Mesenteric fat pad (tissue), 1 donor: ENCODE measurements around the gene GKN1. TPM values are rescaled to one million over a fixed set of nuclear protein-coding genes. Genes with fewer than 3 reads are reported as not detected.
"Not testable (repeated sequence)": the region's sequence is repeated elsewhere in the genome, so short reads cannot be mapped to it uniquely, and the experiment has no call there.

Experiments
- DNase-seq: peaks from one replicate; pipeline ENCODE4 v3.0.0-alpha.2; 2020; ENCODE audit warnings: low spot score
- long read RNA-seq: library from polyadenylated mRNA; unstranded; transcript quantifications from one replicate; pipeline ENCODE4 v2.0.0, GENCODE V29; 2020
- total RNA-seq: library from RNA; stranded (reverse); fragmentation: NEBNext Ultra II Directional; extraction: Animal tissue kit (Norgen Biotek cat#: 25700); gene quantifications from one replicate; pipeline ENCODE4 v1.2.1, GENCODE V29; 2021
- donor health status: DM: yes; HTN: yes; CAD: no.

The GKN1 gene, protein sequence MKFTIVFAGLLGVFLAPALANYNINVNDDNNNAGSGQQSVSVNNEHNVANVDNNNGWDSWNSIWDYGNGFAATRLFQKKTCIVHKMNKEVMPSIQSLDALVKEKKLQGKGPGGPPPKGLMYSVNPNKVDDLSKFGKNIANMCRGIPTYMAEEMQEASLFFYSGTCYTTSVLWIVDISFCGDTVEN
- not detected for total RNA-seq
- long read RNA-seq: 0 reads

DNA sequence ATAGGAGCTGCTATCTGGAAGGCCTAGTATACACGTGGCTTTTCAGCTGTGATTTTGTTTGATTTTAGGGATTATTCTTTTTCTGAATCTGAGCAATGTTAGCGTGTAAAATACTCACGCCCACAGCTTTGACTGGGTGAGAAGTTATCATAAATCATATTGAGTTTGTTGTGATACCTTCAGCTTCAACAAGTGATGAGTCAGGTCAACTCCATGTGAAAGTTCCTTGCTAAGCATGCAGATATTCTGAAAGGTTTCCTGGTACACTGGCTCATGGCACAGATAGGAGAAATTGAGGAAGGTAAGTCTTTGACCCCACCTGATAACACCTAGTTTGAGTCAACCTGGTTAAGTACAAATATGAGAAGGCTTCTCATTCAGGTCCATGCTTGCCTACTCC lies at the start of gene GKN1:
TSS of gene GKN1 (plus strand) at position 386 of the 400 bp plus-strand sequence. CDS start 42 bp downstream, outside the sequence.
- no peak for DNase-seq

DNA sequence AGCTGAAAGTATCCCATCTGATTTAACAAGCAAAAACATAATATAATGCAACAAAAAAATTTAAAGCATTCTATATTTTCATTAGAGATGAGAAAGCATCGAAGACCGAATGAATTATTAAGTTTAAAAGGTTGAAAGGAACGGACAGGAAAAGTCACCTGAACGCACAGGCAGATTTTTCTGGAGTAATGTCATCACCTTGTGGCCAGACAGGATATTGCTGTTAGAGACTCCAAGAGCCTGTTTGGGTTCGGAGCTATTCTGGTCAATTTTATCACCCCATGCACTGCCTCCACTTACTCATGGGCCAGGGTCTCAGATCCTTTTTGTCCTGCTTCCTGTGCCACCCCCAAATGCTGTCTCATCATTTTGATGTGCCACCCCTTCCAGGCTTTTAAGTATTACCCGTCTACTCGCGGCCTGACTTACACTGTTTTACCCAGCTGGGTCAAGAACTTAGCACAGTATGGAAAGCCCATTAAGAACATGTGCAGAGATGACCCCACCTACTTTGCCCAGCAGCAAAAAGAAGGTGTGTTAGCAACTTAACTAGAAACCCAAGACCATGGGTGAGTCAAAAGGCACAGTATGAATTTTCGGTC lies 49.0 kb upstream of the GKN1 start:
- DNase-seq: no peak

DNA sequence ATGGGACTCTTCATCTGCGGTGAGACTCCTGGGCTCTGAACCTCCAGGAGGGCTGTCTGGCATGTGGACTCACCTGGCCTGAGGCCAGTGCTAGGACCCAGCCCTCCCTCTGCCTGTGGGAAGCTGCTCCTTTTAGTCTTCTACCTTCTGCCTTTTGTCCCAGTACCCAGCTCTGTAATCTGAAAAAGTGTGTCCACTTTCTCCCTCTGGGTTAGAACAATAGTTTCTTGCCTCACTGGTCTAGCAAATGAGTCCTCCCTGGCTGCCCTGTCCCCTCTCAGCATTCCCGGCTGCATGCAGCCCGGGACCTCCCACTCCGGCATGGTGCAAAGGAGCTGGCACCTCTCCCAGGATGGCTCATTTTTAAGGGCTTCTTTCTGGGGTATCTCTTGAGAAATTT lies 47.6 kb upstream of the GKN1 start:
- no peak for DNase-seq

DNA sequence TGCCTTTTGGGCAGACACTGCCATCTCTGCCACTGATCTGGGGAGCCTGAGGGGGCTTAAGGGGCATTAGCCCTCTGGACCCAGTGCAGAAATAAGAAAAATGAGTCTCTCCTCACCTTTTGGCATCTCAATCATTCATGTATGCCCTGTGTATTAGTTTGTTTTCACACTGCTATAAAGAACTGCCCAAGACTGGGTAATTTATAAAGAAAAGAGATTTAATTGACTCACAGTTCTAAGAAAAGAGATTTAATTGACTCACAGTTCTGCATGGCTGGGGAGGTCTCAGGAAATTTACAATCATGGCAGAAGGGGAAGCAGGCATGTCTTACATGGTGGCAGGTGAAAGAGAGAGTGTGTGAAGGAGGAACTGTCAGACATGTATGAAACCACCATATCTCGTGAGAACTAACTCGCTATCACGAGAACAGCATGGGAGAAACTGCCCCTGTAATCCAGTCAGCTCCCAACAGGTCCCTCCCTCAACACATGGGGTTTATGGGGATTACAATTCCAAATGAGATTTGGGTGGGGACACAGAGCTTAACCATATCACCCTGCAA lies 43.2 kb upstream of the GKN1 start:
- no peak for DNase-seq

DNA sequence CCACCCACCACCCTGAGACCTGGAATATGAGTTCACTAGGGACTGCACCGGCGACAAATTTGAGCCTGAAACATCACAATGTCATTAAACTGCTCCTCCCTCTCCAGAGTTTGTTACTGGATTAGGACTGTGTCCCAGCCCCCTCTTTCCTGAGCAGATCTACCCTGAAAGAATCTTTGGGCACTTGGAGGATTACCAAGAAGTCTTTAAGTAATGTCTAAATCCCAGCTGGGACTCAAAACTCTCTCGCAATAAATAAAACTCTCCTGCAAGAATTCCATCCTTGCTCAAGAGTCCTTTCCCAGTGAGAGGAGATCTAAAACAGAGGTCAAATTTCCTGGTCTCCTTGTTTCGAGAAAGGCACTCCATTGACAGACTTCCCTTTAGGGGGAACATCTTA lies 42.6 kb upstream of the GKN1 start:
- DNase-seq: no peak

DNA sequence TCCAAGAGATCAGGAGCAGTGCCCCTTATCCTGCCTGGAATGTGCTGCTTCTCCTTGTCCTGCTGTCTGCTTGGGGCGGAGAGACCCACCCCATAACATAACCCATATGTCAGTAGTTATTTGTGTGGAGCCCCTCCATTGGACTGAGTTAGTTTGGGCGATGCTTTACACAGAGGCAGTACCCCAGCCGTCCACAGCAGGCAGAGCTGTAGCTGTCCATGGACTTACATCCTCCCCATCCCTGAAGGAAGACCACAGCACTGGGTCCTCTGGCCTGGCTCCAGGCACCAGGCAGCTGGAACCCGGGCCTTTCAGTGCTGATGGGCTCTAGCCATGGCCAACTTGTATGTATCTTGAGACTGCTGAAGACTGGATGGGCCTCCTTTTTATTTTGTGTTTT lies 42.0 kb upstream of the GKN1 start:
- DNase-seq: no peak

DNA sequence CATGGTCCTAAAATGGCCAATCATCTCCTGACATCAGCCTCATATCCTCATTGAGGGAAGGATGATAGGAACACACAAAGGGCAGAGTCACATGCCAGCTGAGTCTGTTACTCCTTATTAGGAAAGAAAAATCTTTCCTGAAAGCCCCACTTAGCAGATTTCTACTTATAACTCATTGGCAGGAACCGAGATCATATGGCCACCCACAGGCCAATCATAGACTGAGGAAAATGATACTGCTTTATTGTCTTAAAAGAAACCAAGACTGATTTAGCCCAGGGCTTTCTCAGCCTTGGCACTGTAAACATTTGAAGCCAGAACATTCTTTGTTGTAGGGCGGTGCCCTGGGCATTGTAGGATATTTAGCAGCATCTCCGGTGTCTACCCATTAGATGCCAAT lies 40.4 kb upstream of the GKN1 start:
- no peak for DNase-seq

DNA sequence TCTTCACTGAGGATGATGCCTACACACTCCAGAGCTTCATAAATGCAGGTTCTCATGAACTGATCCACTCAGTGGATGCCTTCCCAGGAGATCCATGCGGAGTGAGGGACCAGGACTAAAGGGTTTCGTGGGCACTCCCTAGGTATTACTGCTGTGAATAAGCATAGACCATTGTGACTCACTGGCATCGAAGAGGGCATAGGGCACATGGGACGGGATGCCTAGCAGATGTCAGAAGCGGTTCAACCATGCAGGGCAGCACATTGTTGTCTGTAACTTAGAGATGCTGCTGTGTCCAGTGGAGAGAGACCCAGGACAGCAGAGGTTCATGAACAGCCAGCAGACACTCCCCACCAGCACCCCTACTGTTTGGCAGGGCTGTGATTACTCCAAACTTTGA lies 39.0 kb upstream of the GKN1 start:
- no peak for DNase-seq

DNA sequence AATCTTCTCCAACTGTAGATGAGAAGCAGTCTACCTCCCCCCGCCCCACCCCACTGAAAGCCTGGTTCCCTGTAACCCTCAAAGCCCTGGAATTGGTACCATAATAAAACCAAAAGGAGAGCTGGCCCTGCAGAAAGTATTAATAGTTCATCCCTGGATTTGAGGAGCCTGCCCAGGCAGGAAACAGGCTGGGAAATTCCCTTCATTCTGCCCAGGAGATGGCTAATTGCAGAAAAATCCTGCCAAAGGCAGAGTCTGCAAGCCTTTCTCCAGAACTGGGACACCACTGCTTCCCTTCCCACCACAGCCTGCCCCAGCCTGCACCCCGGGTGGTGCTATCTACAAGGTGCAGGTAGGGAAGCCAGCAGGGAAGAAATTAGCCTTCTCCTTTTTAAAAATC lies 38.0 kb upstream of the GKN1 start:
- no peak for DNase-seq

DNA sequence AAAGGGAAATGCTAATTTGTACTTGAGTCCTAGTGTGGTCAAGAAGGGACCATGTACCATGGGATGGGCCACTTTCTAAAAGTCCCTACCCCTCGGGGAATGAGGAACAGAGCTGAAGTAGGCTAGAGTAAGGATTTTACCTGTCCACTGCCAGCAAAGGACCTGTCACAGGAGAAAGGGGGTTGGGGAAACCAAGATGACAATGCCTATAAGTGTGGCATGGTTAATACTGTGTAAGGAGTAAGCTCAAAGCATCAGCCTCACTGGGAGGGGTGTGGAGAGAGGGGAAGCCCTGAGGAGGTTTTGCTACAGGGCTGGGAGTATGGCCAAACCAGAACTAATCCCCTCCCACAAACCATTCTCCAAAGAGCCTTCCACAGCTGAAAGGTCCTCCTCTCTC lies 37.5 kb upstream of the GKN1 start:
- no peak for DNase-seq

DNA sequence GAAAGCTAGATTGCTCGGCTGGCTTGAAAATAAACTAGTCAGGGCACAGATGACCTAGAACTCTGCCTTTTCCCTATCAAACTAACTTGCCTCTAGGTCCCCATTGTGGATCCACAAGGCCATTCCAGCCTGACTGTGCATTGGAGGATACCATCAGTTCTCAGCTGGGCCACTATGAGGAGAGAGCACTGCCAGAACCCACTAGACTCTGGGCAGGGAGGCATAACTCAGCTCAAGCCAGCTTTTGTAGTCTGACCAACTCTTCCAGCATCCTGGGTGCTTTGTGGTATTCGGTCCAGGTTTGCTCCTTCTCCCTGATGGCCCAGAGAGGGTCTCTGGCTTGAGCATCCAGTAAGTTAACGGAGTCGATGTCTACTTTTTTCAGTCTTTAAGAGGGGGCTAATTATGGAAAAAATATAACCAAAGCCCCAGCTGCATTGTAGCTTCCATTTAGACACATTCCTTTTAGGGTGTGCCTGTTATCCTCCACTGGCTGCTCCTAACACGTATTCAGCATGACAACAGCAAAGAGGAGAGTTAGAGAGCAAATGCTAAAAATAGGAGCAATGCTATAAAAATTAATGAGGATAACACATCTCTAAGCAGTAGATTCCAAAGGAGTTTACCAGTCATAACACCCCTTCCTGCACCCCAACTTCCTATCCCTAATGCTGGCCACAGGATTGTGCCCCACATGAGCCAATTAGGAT lies 36.9 kb upstream of the GKN1 start:
- no peak for DNase-seq

DNA sequence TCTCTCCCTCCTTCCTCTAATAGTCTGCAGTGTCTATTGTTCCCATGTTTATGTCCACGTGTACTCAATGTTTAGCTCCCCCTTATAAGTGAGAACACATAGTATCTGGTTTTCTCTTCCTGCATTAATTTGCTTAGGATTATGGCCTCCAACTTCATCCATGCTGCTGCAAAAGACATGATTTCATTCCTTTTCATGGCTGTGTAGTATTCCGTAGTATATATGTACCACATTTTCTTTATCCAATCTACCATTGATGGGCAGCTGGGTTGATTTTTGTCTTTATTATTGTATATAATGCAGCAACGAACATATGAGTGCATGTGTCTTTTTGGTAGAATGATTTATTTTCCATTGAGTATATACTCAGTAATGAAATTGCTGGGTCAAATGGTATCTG lies 35.5 kb upstream of the GKN1 start:
- no peak for DNase-seq

DNA sequence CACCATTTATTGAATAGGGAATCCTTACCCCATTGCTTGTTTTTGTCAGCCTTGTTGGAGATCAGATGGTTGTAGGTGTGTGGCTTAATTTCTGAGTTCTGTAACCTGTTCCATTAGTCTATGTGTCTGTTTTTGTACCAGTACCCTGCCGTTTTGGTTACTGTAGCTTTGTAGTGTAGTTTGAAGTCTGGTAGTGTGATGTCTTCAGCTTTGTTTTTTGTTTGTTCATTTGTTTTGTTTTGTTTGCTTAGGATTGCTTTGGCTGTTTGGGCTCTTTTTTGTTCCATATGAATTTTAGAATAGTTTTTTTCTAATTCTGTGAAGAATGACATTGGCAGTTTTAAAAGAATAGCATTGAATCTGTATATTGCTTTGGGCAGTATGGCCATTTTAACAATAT lies 34.5 kb upstream of the GKN1 start:
- no peak for DNase-seq

DNA sequence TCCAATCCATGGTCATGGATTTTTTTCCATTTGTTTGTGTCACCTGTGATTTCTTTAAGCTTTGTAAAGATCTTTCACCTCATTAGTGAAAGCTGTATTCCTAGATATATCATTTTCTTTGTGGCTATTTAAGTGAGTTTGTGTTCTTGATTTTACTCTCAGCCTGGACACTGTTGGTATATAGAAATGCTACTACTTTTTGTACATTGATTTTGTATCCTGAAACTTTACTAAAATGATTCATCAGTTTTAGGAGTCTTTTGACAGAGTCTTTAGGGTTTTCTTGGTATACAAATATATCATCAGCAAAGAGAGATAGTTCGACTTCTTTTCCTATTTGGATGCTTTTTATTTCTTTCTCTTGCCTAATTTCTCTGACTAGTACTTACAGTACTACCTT lies 34.1 kb upstream of the GKN1 start:
- DNase-seq: no peak

DNA sequence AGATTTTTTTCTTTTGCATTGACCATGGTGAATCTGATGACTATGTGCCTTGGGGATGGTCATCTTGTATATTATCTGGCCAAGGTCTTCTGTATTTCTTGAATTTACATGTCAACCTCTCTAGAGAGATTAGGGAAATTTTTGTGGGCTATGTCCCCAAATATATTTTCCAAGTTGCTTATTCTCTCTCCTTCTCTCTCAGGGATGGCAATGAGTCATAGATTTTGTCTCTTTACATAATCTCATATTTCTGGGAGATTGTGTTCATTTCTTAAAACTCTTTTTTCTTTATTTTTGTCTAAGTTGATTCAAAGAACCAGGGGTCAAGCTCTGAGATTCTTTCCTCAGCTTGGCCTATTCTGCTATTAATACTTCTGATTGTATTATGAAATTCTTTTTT lies 31.6 kb upstream of the GKN1 start:
- DNase-seq: no peak

DNA sequence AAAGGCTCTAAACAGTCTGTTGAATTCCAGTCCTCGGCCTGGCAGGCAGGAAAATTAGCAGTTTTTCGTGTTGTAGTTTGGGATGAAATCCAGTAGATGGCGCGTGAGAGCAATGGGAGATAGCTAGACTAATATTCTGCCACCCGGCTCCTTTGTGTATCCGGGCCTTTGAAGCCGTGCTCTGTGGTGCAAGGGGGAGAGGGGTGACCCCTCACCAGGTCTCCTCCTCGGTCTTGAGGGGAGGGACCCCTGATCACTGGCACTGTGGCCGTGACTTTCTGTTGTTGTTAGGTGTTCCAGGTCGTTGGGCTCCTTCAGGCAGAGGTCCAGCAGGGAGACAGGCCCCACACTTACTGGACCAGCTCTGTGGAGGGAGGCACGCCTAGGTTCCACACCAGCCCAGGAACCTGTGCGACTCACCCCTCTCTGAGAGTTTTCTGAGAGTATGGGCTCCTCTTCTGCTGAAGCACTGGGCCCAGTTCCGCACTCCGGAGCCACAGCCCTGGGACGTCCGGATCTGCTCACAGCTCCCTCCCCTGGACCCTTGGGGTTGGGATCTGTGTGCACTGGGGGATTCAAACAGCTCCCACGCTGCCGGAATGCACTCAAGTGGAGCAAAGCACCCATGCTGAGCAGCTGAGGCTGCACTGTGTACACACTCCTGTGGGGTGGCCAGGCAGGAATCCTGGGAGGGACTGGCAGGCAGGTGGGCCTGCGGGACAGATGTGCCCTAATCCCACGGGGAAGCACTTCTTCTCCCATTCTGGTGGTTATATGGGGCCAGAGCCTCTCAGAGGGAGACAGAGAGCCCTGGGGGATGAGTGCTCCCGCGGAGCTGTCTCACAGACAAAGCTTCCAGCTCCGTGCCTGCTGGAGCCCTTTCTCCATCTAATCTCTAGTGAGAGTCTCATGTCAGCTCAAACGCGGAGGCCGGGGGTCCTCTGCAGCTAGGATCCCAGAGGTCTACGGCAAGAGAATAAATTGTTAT lies 30.6 kb upstream of the GKN1 start:
- DNase-seq: no peak

DNA sequence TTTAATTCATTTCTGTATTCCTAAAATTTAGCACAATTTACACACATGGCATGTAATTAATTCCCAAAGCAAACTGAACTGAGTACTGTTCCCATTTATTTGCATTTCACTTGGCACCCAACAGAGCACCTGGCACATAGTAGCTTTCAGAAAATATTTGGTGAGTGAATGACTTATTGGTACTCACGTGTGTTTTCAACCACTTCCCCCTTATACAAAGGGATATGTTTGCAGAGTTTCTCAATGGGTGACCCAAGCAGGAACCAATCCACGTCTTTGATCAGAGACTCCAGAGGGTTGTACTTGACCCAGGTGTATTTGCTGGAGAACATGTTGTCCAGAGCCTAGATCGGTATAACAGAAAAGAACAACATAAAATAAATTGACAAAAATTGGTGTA lies 28.3 kb upstream of the GKN1 start:
- DNase-seq: no peak

DNA sequence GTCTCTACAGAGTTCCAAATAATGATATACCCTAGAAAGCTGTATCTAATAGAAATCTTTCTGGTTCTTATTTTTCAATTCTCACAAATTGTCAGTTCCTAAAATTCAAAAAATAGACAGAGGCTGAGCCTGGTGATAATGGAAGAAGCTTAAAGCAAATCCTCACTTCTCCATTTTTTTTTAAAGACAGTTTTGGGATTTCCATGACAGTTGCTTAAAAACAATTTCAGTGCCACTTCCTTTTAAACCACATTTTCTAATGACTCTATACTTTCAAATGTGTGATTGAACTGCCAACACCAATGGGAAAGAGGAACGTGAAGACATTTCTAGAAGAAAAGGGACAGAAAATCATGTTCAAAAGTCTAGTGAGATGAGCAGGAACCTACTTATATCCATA lies 25.7 kb upstream of the GKN1 start:
- no peak for DNase-seq

DNA sequence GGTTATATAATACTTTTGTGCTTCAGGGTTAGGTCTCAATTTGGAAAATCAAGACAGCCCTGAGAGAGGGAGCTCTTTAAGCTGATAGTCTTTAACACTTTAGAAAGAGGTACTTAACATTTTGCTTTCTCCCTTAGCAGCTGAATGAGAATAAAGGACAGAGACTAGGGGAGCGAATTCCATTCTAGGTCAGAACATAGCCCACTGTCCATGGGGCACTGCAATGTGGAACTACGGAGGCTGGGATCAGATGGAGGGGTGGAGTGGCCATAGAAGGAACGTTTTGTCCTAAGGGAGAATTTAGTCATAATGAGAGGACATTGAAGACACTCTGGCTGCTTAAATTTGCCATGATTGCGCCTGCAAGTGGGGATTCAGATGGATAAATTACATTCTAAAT lies 22.5 kb upstream of the GKN1 start:
- DNase-seq: no peak

DNA sequence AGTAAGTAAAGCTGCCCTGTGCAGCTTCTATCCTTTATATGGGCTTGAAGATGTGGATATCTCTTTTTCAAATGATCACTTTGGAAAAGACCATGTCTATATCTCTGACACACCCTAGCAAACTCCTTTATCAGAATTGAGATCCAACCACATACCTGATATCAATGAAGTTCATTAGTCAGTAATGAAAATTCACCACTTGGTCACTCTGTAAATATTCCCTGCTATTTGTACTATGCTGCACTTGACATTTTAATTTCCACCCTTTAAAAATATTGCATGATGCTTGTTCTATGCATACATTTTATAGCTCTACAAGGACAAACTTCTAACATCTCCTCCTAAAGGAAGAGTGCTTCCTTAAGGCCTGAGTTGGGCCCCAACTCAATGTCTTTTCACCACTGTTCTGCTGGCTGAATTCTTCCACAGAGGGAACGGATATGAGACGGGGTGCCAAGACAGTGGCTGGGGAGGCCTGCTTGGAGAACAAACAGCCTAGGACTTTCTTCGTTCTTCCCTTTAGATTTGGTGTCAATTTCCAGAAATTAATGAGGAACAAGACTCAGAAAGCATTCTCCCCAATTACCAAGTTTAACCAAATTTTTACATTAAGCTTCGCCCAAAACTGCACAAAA lies 21.4 kb upstream of the GKN1 start, which contains the start of gene GKN2:
TSS of gene GKN2 (minus strand) at position 7 of the 635 bp plus-strand sequence. CDS start 32 bp downstream, outside the sequence.
- no peak for DNase-seq

DNA sequence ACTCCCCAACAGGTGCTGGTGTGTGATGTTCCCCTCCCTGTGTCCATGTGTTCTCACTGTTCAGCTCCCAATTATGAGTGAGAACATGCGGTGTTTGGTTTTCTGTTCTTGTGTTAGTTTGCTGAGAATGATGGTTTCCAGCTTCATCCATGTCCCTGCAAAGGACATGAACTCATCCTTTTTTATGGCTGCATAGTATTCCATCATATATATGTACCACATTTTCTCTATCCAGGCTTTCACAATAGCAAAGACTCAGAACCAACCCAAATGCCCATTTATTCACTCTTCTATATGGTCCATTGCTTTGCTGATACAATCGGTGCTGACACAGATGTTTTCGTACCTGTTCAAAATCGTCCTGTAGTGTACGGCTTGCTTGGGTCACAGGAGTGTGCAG lies 19.0 kb upstream of the GKN1 start:
- DNase-seq: not testable (repeated sequence)
